ENCODE data around the gene ABCC5.

GRCh38 chr3:184003187-184003967 lies 14.3 kb downstream of the ABCC5 start:
- TF ChIP-seq CTCF (conservative IDR thresholded peaks at IDR 0.05) (no peak), EZH2 (IDR thresholded peaks at IDR 0.05; ENCODE audit: low read depth) (no peak)

Data from PC-9 (cell line).